IMR-90 (cell line): ENCODE data around the gene IPO13. TPM values are rescaled to one million over a fixed set of nuclear protein-coding genes. Genes with fewer than 3 reads are reported as not detected.

Source experiments
- ATAC-seq: fragments of 200-7000 bp; cut with Tn5 transposase; 2 replicates; pipeline ENCODE4 v1.9.1; 2020; ENCODE audit warnings: low read depth, mild to moderate bottlenecking, moderate library complexity
- BruUV-seq: library from RNA; stranded (reverse); fragments of 400-500 nt; replicated peaks from 2 replicates; lab custom pipeline; 2021; lab: Mats Ljungman, UMichigan
- CTCF ChIA-PET: fragments of 300-600 bp; formaldehyde crosslinking; extraction: SDS; loops from one replicate; lab custom pipeline; 2021; ENCODE audit warnings: antibody characterized with exemption; lab: Yijun Ruan, JAX
- POLR2A ChIA-PET: fragments of 300-600 bp; sonication (Branson Sonifier 250); formaldehyde crosslinking; loops from one replicate; lab custom pipeline; 2022; ENCODE audit warnings: antibody characterized with exemption; ENCODE audit not compliant: unreplicated experiment; lab: Charles Lee
- DNase-seq: peaks from one replicate; pipeline ENCODE4 v3.0.0; 2013
- H2AFZ ChIP-seq: replicated peaks from 2 replicates; pipeline ENCODE3; 2013; ENCODE audit warnings: low read length, mild to moderate bottlenecking; ENCODE audit not compliant: poor library complexity
- H2AK5ac ChIP-seq: 2 replicates; pipeline ENCODE4 v1.6.1; 2013; ENCODE audit warnings: low read depth, low read length, inconsistent platforms
- H2AK9ac ChIP-seq: replicated peaks from 2 replicates; pipeline ENCODE3; 2013; ENCODE audit warnings: mild to moderate bottlenecking, low read depth, low read length, moderate library complexity; ENCODE audit not compliant: poor library complexity
- H2BK120ac ChIP-seq: 2 replicates; pipeline ENCODE4 v1.6.1; 2013; ENCODE audit warnings: low read depth, low read length, inconsistent platforms
- H2BK15ac ChIP-seq: 3 replicates; pipeline ENCODE4 v1.6.1; 2013; ENCODE audit warnings: low read depth, low read length, inconsistent platforms
- H2BK20ac ChIP-seq: 2 replicates; pipeline ENCODE4 v1.6.1; 2013; ENCODE audit warnings: low read depth, mild to moderate bottlenecking, inconsistent platforms, low read length, moderate library complexity
- H2BK5ac ChIP-seq: 2 replicates; pipeline ENCODE4 v1.6.1; 2013; ENCODE audit warnings: mild to moderate bottlenecking, low read depth, low read length, inconsistent platforms; ENCODE audit not compliant: poor library complexity, severe bottlenecking
- H3K14ac ChIP-seq: replicated peaks from 2 replicates; pipeline ENCODE4 v1.6.1; 2013; ENCODE audit warnings: low read depth, low read length, inconsistent platforms
- H3K18ac ChIP-seq: 2 replicates; pipeline ENCODE4 v1.6.1; 2013; ENCODE audit warnings: low read depth, low read length, control low read depth
- H3K23ac ChIP-seq: 2 replicates; pipeline ENCODE4 v1.6.1; 2013; ENCODE audit warnings: low read depth, low read length, inconsistent platforms
- H3K27ac ChIP-seq: 2 replicates; pipeline ENCODE4 v1.5.1; 2013; ENCODE audit warnings: mild to moderate bottlenecking, control low read depth, low read length; ENCODE audit not compliant: insufficient read depth
- H3K27me3 ChIP-seq: 2 replicates; pipeline ENCODE4 v1.6.1; 2013; ENCODE audit warnings: low read length; ENCODE audit not compliant: control insufficient read depth, insufficient read depth
- H3K36me3 ChIP-seq: 2 replicates; pipeline ENCODE4 v1.6.1; 2013; ENCODE audit warnings: low read length, mixed read lengths; ENCODE audit not compliant: control insufficient read depth, insufficient read depth
- H3K4ac ChIP-seq: 2 replicates; pipeline ENCODE4 v1.6.1; 2013; ENCODE audit warnings: low read depth, low read length, inconsistent platforms
- H3K4me1 ChIP-seq: 2 replicates; pipeline ENCODE4 v1.6.1; 2013; ENCODE audit warnings: low read length, mixed read lengths; ENCODE audit not compliant: control insufficient read depth, insufficient read depth
- H3K4me2 ChIP-seq: 2 replicates; pipeline ENCODE4 v1.6.1; 2013; ENCODE audit warnings: low read depth, mild to moderate bottlenecking, control low read depth, low read length, moderate library complexity
- H3K4me3 ChIP-seq: 2 replicates; pipeline ENCODE4 v1.5.1; 2013; ENCODE audit warnings: low read depth, mild to moderate bottlenecking, control low read depth, low read length, moderate library complexity; ENCODE audit not compliant: insufficient read depth
- H3K56ac ChIP-seq: 2 replicates; pipeline ENCODE4 v1.6.1; 2013; ENCODE audit warnings: low read length, inconsistent platforms; ENCODE audit not compliant: insufficient read depth; ENCODE audit errors: extremely low read depth
- H3K79me1 ChIP-seq, 2 experiments: 2 replicates each; pipeline ENCODE4 v1.6.1; 2013; ENCODE audit warnings: low read length in 2 of 2, inconsistent platforms in 1 of 2, low read depth in 1 of 2
- H3K9ac ChIP-seq: 2 replicates; pipeline ENCODE4 v1.6.1; 2013; ENCODE audit warnings: low read depth, low read length, control low read depth
- H3K9me1 ChIP-seq: 2 replicates; pipeline ENCODE4 v1.6.1; 2013; ENCODE audit warnings: low read length, inconsistent platforms; ENCODE audit not compliant: insufficient read depth
- H3K9me3 ChIP-seq: 2 replicates; pipeline ENCODE4 v1.6.1; 2013; ENCODE audit warnings: low read length; ENCODE audit not compliant: control insufficient read depth, insufficient read depth
- H4K20me1 ChIP-seq: 2 replicates; pipeline ENCODE4 v1.6.1; 2013; ENCODE audit warnings: low read length, inconsistent platforms; ENCODE audit not compliant: insufficient read depth
- H4K5ac ChIP-seq: 2 replicates; pipeline ENCODE4 v1.6.1; 2013; ENCODE audit warnings: mild to moderate bottlenecking, low read depth, low read length, control low read depth
- H4K8ac ChIP-seq, 2 experiments: 2 replicates each; pipeline ENCODE4 v1.6.1; 2013; ENCODE audit warnings: low read depth in 2 of 2, low read length in 2 of 2, control low read depth in 1 of 2, inconsistent platforms in 1 of 2
- H4K91ac ChIP-seq: 2 replicates; pipeline ENCODE4 v1.6.1; 2013; ENCODE audit warnings: low read depth, low read length, inconsistent platforms; ENCODE audit not compliant: insufficient read depth
- CHD1 ChIP-seq: IDR thresholded peaks from 2 replicates; pipeline ENCODE4 v1.6.1; 2012; ENCODE audit warnings: low read depth, low read length, improper control_type of control experiment
- CTCF ChIP-seq: conservative IDR thresholded peaks from 2 replicates; pipeline ENCODE4 v1.5.1; 2012; ENCODE audit warnings: mild to moderate bottlenecking, low read depth, low read length, improper control_type of control experiment
- FOS ChIP-seq: fragments of 150-350 bp; IDR thresholded peaks from 2 replicates; pipeline ENCODE4 v1.6.1; 2016; ENCODE audit warnings: low read depth, low read length
- MAFK ChIP-seq: IDR thresholded peaks from 2 replicates; pipeline ENCODE4 v1.6.1; 2012; ENCODE audit warnings: low read depth, low read length, improper control_type of control experiment
- MAZ ChIP-seq: IDR thresholded peaks from 2 replicates; pipeline ENCODE4 v1.6.1; 2012; ENCODE audit warnings: low read depth, mild to moderate bottlenecking, low read length, improper control_type of control experiment, moderate library complexity, borderline replicate concordance
- MXI1 ChIP-seq: IDR thresholded peaks from 2 replicates; pipeline ENCODE4 v1.6.1; 2012; ENCODE audit warnings: low read depth, mild to moderate bottlenecking, low read length, moderate library complexity, borderline replicate concordance
- NFE2L2 ChIP-seq: fragments of 150-350 bp; IDR thresholded peaks from 2 replicates; pipeline ENCODE4 v1.6.1; 2016; ENCODE audit warnings: low read depth, mild to moderate bottlenecking, low read length
- POLR2A ChIP-seq: IDR thresholded peaks from 2 replicates; pipeline ENCODE4 v1.6.1; 2012; ENCODE audit warnings: mild to moderate bottlenecking, low read depth, low read length
- RAD21 ChIP-seq: IDR thresholded peaks from 2 replicates; pipeline ENCODE4 v1.6.1; 2012; ENCODE audit warnings: low read length, improper control_type of control experiment
- RCOR1 ChIP-seq: IDR thresholded peaks from 2 replicates; pipeline ENCODE4 v1.6.1; 2012; ENCODE audit warnings: mild to moderate bottlenecking, low read length, improper control_type of control experiment; ENCODE audit not compliant: insufficient replicate concordance
- SMC3 ChIP-seq: fragments of 150-350 bp; IDR thresholded peaks from 2 replicates; pipeline ENCODE4 v1.6.1; 2016; ENCODE audit warnings: low read depth, mild to moderate bottlenecking, antibody characterized with exemption, low read length, moderate library complexity
- USF2 ChIP-seq: fragments of 150-350 bp; IDR thresholded peaks from 2 replicates; pipeline ENCODE4 v1.6.1; 2017; ENCODE audit warnings: mild to moderate bottlenecking, antibody characterized with exemption, low read length, low read depth
- WGBS, 2 experiments: methylation state at CpG; one replicate each; pipeline versions ENCODE4 v1.1.5 to v1.1.7; 2013; ENCODE audit warnings: missing lambda C conversion rate in 2 of 2; ENCODE audit not compliant: insufficient read length in 1 of 2; ENCODE audit errors: extremely low coverage in 2 of 2; 5-methylcytosine and 5-hydroxymethylcytosine counted together
- dilution Hi-C: fragments of 300-500 bp; cut with HindIII; formaldehyde crosslinking; loops from one replicate; pipeline ENCODE4 v1.14.3; 2018; ENCODE audit warnings: low sequenced_read_pairs; ENCODE audit not compliant: unreplicated experiment
- in situ Hi-C: fragments of 300-500 bp; cut with MboI; formaldehyde crosslinking; loops from 3 replicates; pipeline ENCODE4 v1.14.3; 2019; ENCODE audit warnings: low sequenced_read_pairs, inconsistent platforms, mixed read lengths
- intact Hi-C: fragments of 100-400 bp; cut with micrococcal nuclease; formaldehyde crosslinking; loops from 2 replicates; pipeline ENCODE4 v1.10.0; 2022
- polyA plus RNA-seq, 3 experiments: library from polyadenylated mRNA; depleted of rRNA; stranded (reverse); fragments of >200 nt; gene quantifications; 2 replicates each; pipeline ENCODE4 v1.2.3, GENCODE V29; 2012; ENCODE audit warnings: low replicate concordance in 1 of 3
- total RNA-seq: library from RNA; depleted of rRNA; stranded (reverse); fragments of >200 nt; gene quantifications from 2 replicates; pipeline ENCODE4 v1.2.3, GENCODE V29; 2012

Gene IPO13
- total and polyA plus RNA-seq, 2 of the 4 experiments (the other 2 are of a cell fraction), result 15.2 to 18.7 TPM

GRCh38 chr1:43954036-43954435 lies 7.3 kb downstream of the IPO13 start:
- H3K56ac ChIP-seq, result no peak overlapping the region
- intact Hi-C loops (no loop called here), in situ Hi-C loops (loop anchor here (25.0 kb wide), 1 partner anchor 417 kb away; the partner anchor contains the start of gene PTPRF), dilution Hi-C loops (no loop called here)
- H4K5ac ChIP-seq, result no peak overlapping the region
- BruUV-seq, result no TSS peak
- H3K9ac ChIP-seq, result no peak overlapping the region
- no peak overlapping the region for H3K14ac ChIP-seq
- H3K36me3 ChIP-seq, result peaks cover 24% of the 10 kb centered on the region
- no peak overlapping the region for H3K18ac ChIP-seq
- no peak overlapping the region for H2BK120ac ChIP-seq
- no peak overlapping the region for H4K8ac ChIP-seq
- H3K4me1 ChIP-seq, result no peaks in the 10 kb centered on the region
- no peak overlapping the region for H2AK5ac ChIP-seq
- ATAC-seq, result no peak
- H2BK20ac ChIP-seq, result no peak overlapping the region
- no peaks in the 10 kb centered on the region for H3K9me3 ChIP-seq
- no peak overlapping the region for H4K91ac ChIP-seq
- H3K4ac ChIP-seq, result no peak overlapping the region
- peaks cover 20 to 32% of the 10 kb centered on the region in 2 experiments for H3K79me1 ChIP-seq
- ChIA-PET CTCF (no interaction called here), POLR2A (no interaction called here)
- H2BK5ac ChIP-seq, result no peak overlapping the region
- H3K4me2 ChIP-seq, result no peak overlapping the region
- no peak for DNase-seq
- WGBS, 2 experiments, result no CpG with 5 or more reads among the region's 5 CpGs
- H3K4me3 ChIP-seq, result no peak overlapping the region
- H3K27me3 ChIP-seq, result no peaks in the 10 kb centered on the region
- no peak overlapping the region for H2AK9ac ChIP-seq
- H3K23ac ChIP-seq, result no peak overlapping the region
- TF ChIP-seq MAFK (no peak), POLR2A (no peak), RCOR1 (no peak), NFE2L2 (no peak), USF2 (no peak), CHD1 (no peak), MAZ (no peak), CTCF (no peak), RAD21 (no peak), SMC3 (no peak), MXI1 (no peak), FOS (no peak)
- H4K20me1 ChIP-seq, result peaks cover 21% of the 10 kb centered on the region
- H2BK15ac ChIP-seq, result no peak overlapping the region
- no peak overlapping the region for H3K27ac ChIP-seq
- peaks cover 9% of the 10 kb centered on the region; the same call in 1 of the 2 replicates for H3K9me1 ChIP-seq
- H2AFZ ChIP-seq, result no peak overlapping the region
